Nephron (organoid): ENCODE results near the gene REM2.

Experiments
- H3K27ac Mint-ChIP-seq, 3 experiments: 2 replicates each; pipeline ENCODE4 v1.8.0; 2020; ENCODE audit warnings: mixed read lengths in 3 of 3, mild to moderate bottlenecking in 2 of 3, moderate library complexity in 1 of 3
- H3K27me3 Mint-ChIP-seq: 2 replicates; pipeline ENCODE4 v1.8.0; 2021; ENCODE audit warnings: low read depth, mild to moderate bottlenecking, moderate library complexity, mixed read lengths
- H3K36me3 Mint-ChIP-seq: 2 replicates; pipeline ENCODE4 v1.8.0; 2020; ENCODE audit warnings: low read depth, mixed read lengths
- H3K4me1 Mint-ChIP-seq: 2 replicates; pipeline ENCODE4 v1.8.0; 2020; ENCODE audit warnings: mixed read lengths
- H3K4me3 Mint-ChIP-seq, 3 experiments: 2 replicates each; pipeline ENCODE4 v1.8.0; 2020; ENCODE audit warnings: mild to moderate bottlenecking in 3 of 3, mixed read lengths in 3 of 3, moderate library complexity in 2 of 3
- H3K9me3 Mint-ChIP-seq: 2 replicates; pipeline ENCODE4 v1.8.0; 2020; ENCODE audit warnings: mixed read lengths
- CTCF ChIP-seq, 3 experiments: fragments of 200-600 bp; sonication (generic); IDR thresholded peaks; one replicate each; pipeline ENCODE4 v1.5.0; 2021; ENCODE audit warnings: antibody characterized with exemption in 3 of 3; ENCODE audit not compliant: unreplicated experiment in 3 of 3

Gene REM2

GRCh38 chr14:22883173-22883976, at the start of gene REM2:
Gene REM2, plus strand, starts transcription at chr14:22883222. Its CDS starts 66 bp downstream, at chr14:22883288.
- Mint-ChIP-seq H3K36me3 (peaks cover 2% of the 10 kb centered on the region), H3K4me3 (peak within 1 kb of the TSS; percentile 82 to 85 (median 83)), H3K27ac (peak within 1 kb of the TSS; percentile 88 to 93 (median 91)), H3K4me1 (peaks cover 58% of the 10 kb centered on the region), H3K27me3 (peaks cover 5% of the 10 kb centered on the region), H3K9me3 (no peaks in the 10 kb centered on the region)
- no peak for TF ChIP-seq CTCF (IDR thresholded peaks at IDR 0.05; ENCODE audit: unreplicated experiment in 3 of 3)

- peak overlapping the region; percentile 95 to 99 (median 97) for H3K4me3 Mint-ChIP-seq
- no peaks in the 10 kb centered on the region for H3K27me3 Mint-ChIP-seq
Measured at GRCh38 chr14:22835505-22835904, 47.5 kb upstream of the REM2 start.

GRCh38 chr14:22836301-22837113, 46.5 kb upstream of the REM2 start, which contains the start of gene MMP14:
Gene MMP14, plus strand, starts transcription at chr14:22836585. Its CDS starts 233 bp downstream, at chr14:22836818.
- Mint-ChIP-seq H3K27me3 (no peaks in the 10 kb centered on the region), H3K4me1 (peaks cover 24% of the 10 kb centered on the region), H3K9me3 (no peaks in the 10 kb centered on the region), H3K27ac (peak within 1 kb of the TSS; percentile 99 to 100 (median 99)), H3K4me3 (peak within 1 kb of the TSS; percentile 95 to 99 (median 97)), H3K36me3 (peaks cover 26% of the 10 kb centered on the region)
- peak; percentile 42 to 59 (median 45) for TF ChIP-seq CTCF (IDR thresholded peaks at IDR 0.05; ENCODE audit: unreplicated experiment in 3 of 3)

More at GRCh38 chr14:22835505-22835904, 47.5 kb upstream of the REM2 start:
- Mint-ChIP-seq H3K27ac (peak overlapping the region; percentile 99 to 100 (median 99)), H3K9me3 (no peaks in the 10 kb centered on the region), H3K4me1 (peaks cover 26% of the 10 kb centered on the region), H3K36me3 (peaks cover 25% of the 10 kb centered on the region)
- TF ChIP-seq CTCF (IDR thresholded peaks at IDR 0.05; ENCODE audit: unreplicated experiment in 3 of 3): no peak

GRCh38 chr14:22837114-22837749, 45.8 kb upstream of the REM2 start:
- no peaks in the 10 kb centered on the region for H3K9me3 Mint-ChIP-seq
- H3K36me3 Mint-ChIP-seq: peaks cover 29% of the 10 kb centered on the region
- H3K27me3 Mint-ChIP-seq: no peaks in the 10 kb centered on the region
- no peak for TF ChIP-seq CTCF (IDR thresholded peaks at IDR 0.05; ENCODE audit: unreplicated experiment in 3 of 3)
- peak overlapping the region; percentile 99 to 100 (median 99) for H3K27ac Mint-ChIP-seq
- H3K4me3 Mint-ChIP-seq: peak overlapping the region; percentile 95 to 99 (median 97)
- H3K4me1 Mint-ChIP-seq: peaks cover 27% of the 10 kb centered on the region

- no peaks in the 10 kb centered on the region for H3K9me3 Mint-ChIP-seq
- peaks cover 27% of the 10 kb centered on the region for H3K4me1 Mint-ChIP-seq
Measured at GRCh38 chr14:22837750-22838538, 45.1 kb upstream of the REM2 start.

More at GRCh38 chr14:22837750-22838538, 45.1 kb upstream of the REM2 start:
- no peaks in the 10 kb centered on the region for H3K27me3 Mint-ChIP-seq
- peaks cover 36% of the 10 kb centered on the region for H3K36me3 Mint-ChIP-seq
- H3K4me3 Mint-ChIP-seq: peak overlapping the region; percentile 95 to 99 (median 97)
- H3K27ac Mint-ChIP-seq: peak overlapping the region; percentile 99 to 100 (median 99)
- no peak for TF ChIP-seq CTCF (IDR thresholded peaks at IDR 0.05; ENCODE audit: unreplicated experiment in 3 of 3)
